CD4-positive, alpha-beta T cell treated with Interleukin-10 for 1 hour (primary cell): ENCODE data around the gene WDR54.
A peak's percentile ranks its signal among the peaks of the same experiment; 100 is the strongest.

Source experiments
- DNase-seq: peaks from one replicate; pipeline ENCODE4 v3.0.0-alpha.2; 2020

Gene WDR54

GRCh38 chr2:74421221-74421870, at the start of gene WDR54, which contains the start of gene C2orf81:
WDR54 (plus strand) TSS chr2:74421730; CDS start chr2:74422154, 424 bp downstream.
C2orf81 (minus strand) TSS chr2:74421619; CDS start chr2:74421560, 59 bp downstream.
- peak; percentile 94 for DNase-seq

GRCh38 chr2:74372674-74373073, 48.9 kb upstream of the WDR54 start:
- no peak for DNase-seq

GRCh38 chr2:74373221-74373676, 48.3 kb upstream of the WDR54 start:
- no peak for DNase-seq

GRCh38 chr2:74373985-74374384, 47.5 kb upstream of the WDR54 start:
- DNase-seq, result no peak

GRCh38 chr2:74374509-74375205, 46.9 kb upstream of the WDR54 start:
- peak; percentile 4 for DNase-seq

- no peak for DNase-seq
Observed at GRCh38 chr2:74375838-74376237, 45.7 kb upstream of the WDR54 start.

GRCh38 chr2:74378007-74378406, 43.5 kb upstream of the WDR54 start:
- DNase-seq, result no peak

GRCh38 chr2:74379851-74380789, 41.4 kb upstream of the WDR54 start, which contains the start of gene DCTN1:
DCTN1 (minus strand) TSS chr2:74380311; CDS start chr2:74380037, 274 bp downstream.
- DNase-seq, result peak; percentile 20

- no peak for DNase-seq
Observed at GRCh38 chr2:74381751-74382150, 39.8 kb upstream of the WDR54 start.

GRCh38 chr2:74383254-74383653, 38.3 kb upstream of the WDR54 start:
- DNase-seq, result no peak

GRCh38 chr2:74384051-74384450, 37.5 kb upstream of the WDR54 start:
- no peak for DNase-seq

- no peak for DNase-seq
Observed at GRCh38 chr2:74385396-74385795, 36.1 kb upstream of the WDR54 start.

- no peak for DNase-seq
Observed at GRCh38 chr2:74387346-74387745, 34.2 kb upstream of the WDR54 start.

GRCh38 chr2:74390606-74391005, 30.9 kb upstream of the WDR54 start:
- no peak for DNase-seq

GRCh38 chr2:74391209-74391579, 30.3 kb upstream of the WDR54 start:
- no peak for DNase-seq

- peak; percentile 96 for DNase-seq
Observed at GRCh38 chr2:74391580-74392448, 29.7 kb upstream of the WDR54 start.

GRCh38 chr2:74392449-74392743, 29.1 kb upstream of the WDR54 start:
- no peak for DNase-seq

- no peak for DNase-seq
Observed at GRCh38 chr2:74393525-74393924, 28.0 kb upstream of the WDR54 start.

GRCh38 chr2:74396149-74396548, 25.4 kb upstream of the WDR54 start:
- no peak for DNase-seq

GRCh38 chr2:74399785-74400184, 21.7 kb upstream of the WDR54 start:
- peak; percentile 60 for DNase-seq

- no peak for DNase-seq
Observed at GRCh38 chr2:74401891-74402290, 19.6 kb upstream of the WDR54 start.

GRCh38 chr2:74406035-74406434, 15.5 kb upstream of the WDR54 start:
- DNase-seq, result no peak
